SU-DHL-6 (cell line): ENCODE data around the gene TNRC6B.

ENCODE experiments used
- H2AFZ ChIP-seq: fragments of 200-600 bp; sonication (generic); 2 replicates; pipeline ENCODE4 v1.6.1; 2014; ENCODE audit warnings: low read depth, mild to moderate bottlenecking, moderate library complexity, mixed read lengths, antibody characterized with exemption, low read length; ENCODE audit not compliant: severe bottlenecking
- H3F3A ChIP-seq: fragments of 200-600 bp; shearing (Covaris generic); 2 replicates; pipeline ENCODE4 v1.6.0; 2016; ENCODE audit warnings: antibody characterized with exemption, mild to moderate bottlenecking; ENCODE audit not compliant: insufficient read depth
- H3K27ac ChIP-seq: fragments of 200-600 bp; sonication (generic); 2 replicates; pipeline ENCODE4 v1.5.1; 2016; ENCODE audit warnings: low read depth, mild to moderate bottlenecking, low read length, moderate library complexity, mixed read lengths
- H3K27me3 ChIP-seq: fragments of 200-600 bp; sonication (generic), shearing (Covaris generic); 2 replicates; pipeline ENCODE4 v1.6.0; 2014; ENCODE audit warnings: mild to moderate bottlenecking, low read length
- H3K36me3 ChIP-seq: fragments of 200-600 bp; sonication (generic); 2 replicates; pipeline ENCODE4 v1.6.1; 2014; ENCODE audit warnings: mild to moderate bottlenecking, low read length, mixed read lengths
- H3K4me2 ChIP-seq: fragments of 300-600, 200-600 bp; shearing (Covaris generic), sonication (generic); 2 replicates; pipeline ENCODE4 v1.6.0; 2014; ENCODE audit warnings: low read length, low read depth, mild to moderate bottlenecking; ENCODE audit not compliant: poor library complexity, severe bottlenecking
- H3K4me3 ChIP-seq: fragments of 200-600 bp; sonication (generic); 2 replicates; pipeline ENCODE4 v1.5.1; 2014; ENCODE audit warnings: antibody characterized with exemption, low read length, mild to moderate bottlenecking, mixed read lengths; ENCODE audit not compliant: insufficient read depth, poor library complexity, severe bottlenecking
- H3K79me2 ChIP-seq: fragments of 200-600 bp; sonication (generic); 2 replicates; pipeline ENCODE4 v1.6.1; 2014; ENCODE audit warnings: mild to moderate bottlenecking, low read length, moderate library complexity; ENCODE audit not compliant: insufficient read depth
- H3K9ac ChIP-seq: fragments of 200-600 bp; sonication (generic); 2 replicates; pipeline ENCODE4 v1.7.0; 2014; ENCODE audit warnings: mild to moderate bottlenecking, low read length
- H3K9me2 ChIP-seq: fragments of 200-600 bp; sonication (generic); replicated peaks from 2 replicates; pipeline ENCODE4 v1.6.1; 2014; ENCODE audit warnings: low read length; ENCODE audit not compliant: insufficient read depth
- H3K9me3 ChIP-seq: fragments of 200-600 bp; sonication (generic); 2 replicates; pipeline ENCODE4 v1.6.1; 2014; ENCODE audit warnings: low read length, mixed read lengths; ENCODE audit not compliant: insufficient read depth
- H4K20me1 ChIP-seq: fragments of 200-600 bp; sonication (generic); 2 replicates; pipeline ENCODE4 v1.6.1; 2014; ENCODE audit warnings: low read depth, mild to moderate bottlenecking, antibody characterized with exemption, low read length, moderate library complexity, mixed read lengths
- CTCF ChIP-seq: fragments of 200-600 bp; sonication (generic); IDR thresholded peaks from one replicate; pipeline ENCODE4 v1.5.1; 2017; ENCODE audit warnings: antibody characterized with exemption, mild to moderate bottlenecking, low read length, moderate library complexity; ENCODE audit not compliant: insufficient read depth, poor library complexity, severe bottlenecking
- EZH2phosphoT487 ChIP-seq: fragments of 200-600 bp; sonication (generic), shearing (Covaris generic); conservative IDR thresholded peaks from 2 replicates; pipeline ENCODE4 v1.6.1; 2018; ENCODE audit warnings: mild to moderate bottlenecking, antibody characterized with exemption, low read length, moderate library complexity, mixed read lengths

The TNRC6B gene

GRCh38 chr22:40178417-40179409, 988 bp downstream of the TNRC6B start:
- Histone ChIP-seq H3K4me2 (peak overlapping the region; percentile 83), H3K79me2 (peaks cover 59% of the 10 kb centered on the region), H3K9me2 (no peaks in the 10 kb centered on the region), H3F3A (peaks cover 26% of the 10 kb centered on the region), H3K9me3 (no peaks in the 10 kb centered on the region), H3K27me3 (no peaks in the 10 kb centered on the region), H3K9ac (peak overlapping the region; percentile 89), H3K36me3 (no peaks in the 10 kb centered on the region), H3K27ac (peak overlapping the region; percentile 95), H4K20me1 (no peaks in the 10 kb centered on the region), H3K4me3 (peak overlapping the region; percentile 95), H2AFZ (peak overlapping the region; percentile 13)
- no peak for TF ChIP-seq EZH2phosphoT487
- no peak for TF ChIP-seq CTCF

- H4K20me1 ChIP-seq = no peaks in the 10 kb centered on the region
- H3K4me3 ChIP-seq = peak overlapping the region; percentile 95
- H3K27ac ChIP-seq = peak overlapping the region; percentile 95
- peak overlapping the region; percentile 83 for H3K4me2 ChIP-seq
- no peak overlapping the region for H2AFZ ChIP-seq
- no peak for TF ChIP-seq EZH2phosphoT487
- no peak for TF ChIP-seq CTCF
- H3K9me2 ChIP-seq = no peaks in the 10 kb centered on the region
- no peaks in the 10 kb centered on the region for H3K36me3 ChIP-seq
- H3K9me3 ChIP-seq = no peaks in the 10 kb centered on the region
- H3F3A ChIP-seq = peaks cover 26% of the 10 kb centered on the region
- H3K9ac ChIP-seq = peak overlapping the region; percentile 89
- H3K27me3 ChIP-seq = no peaks in the 10 kb centered on the region
- H3K79me2 ChIP-seq = peaks cover 67% of the 10 kb centered on the region
These were observed 1.8 kb downstream of the TNRC6B start for GRCh38 chr22:40179526-40179925.

- Histone ChIP-seq H3K79me2 (peaks cover 75% of the 10 kb centered on the region), H4K20me1 (no peaks in the 10 kb centered on the region), H3F3A (peaks cover 26% of the 10 kb centered on the region), H3K27ac (no peak overlapping the region), H3K27me3 (no peaks in the 10 kb centered on the region), H3K36me3 (no peaks in the 10 kb centered on the region), H3K9ac (no peak overlapping the region), H3K9me2 (no peaks in the 10 kb centered on the region), H2AFZ (no peak overlapping the region), H3K4me2 (peak overlapping the region; percentile 83), H3K9me3 (no peaks in the 10 kb centered on the region), H3K4me3 (no peak overlapping the region)
- TF ChIP-seq EZH2phosphoT487 (no peak), CTCF (no peak)
These were observed 2.7 kb downstream of the TNRC6B start for GRCh38 chr22:40180403-40180802.
